Measurements from ENCODE around the gene SYT7. TPM values are rescaled to one million over a fixed set of nuclear protein-coding genes. Genes with fewer than 3 reads are reported as not detected.
A peak's percentile ranks its signal among the peaks of the same experiment; 100 is the strongest.

Gene SYT7
- total and polyA plus RNA-seq, 2 of the 4 experiments (the other 2 are of a cell fraction): under 0.01 to 0.19 TPM

- Histone ChIP-seq H3K4ac (ENCODE audit: low read depth, low read length) (no peak overlapping the region), H4K8ac (ENCODE audit: low read depth in 2 of 2, low read length in 2 of 2) (no peak overlapping the region), H2BK15ac (ENCODE audit: low read depth, low read length) (no peak overlapping the region), H3K79me1 (ENCODE audit: low read depth in 1 of 2, low read length in 2 of 2) (no peaks in the 10 kb centered on the region), H3K18ac (ENCODE audit: low read depth, low read length) (no peak overlapping the region), H3K27ac (ENCODE audit: insufficient read depth, low read length) (no peak overlapping the region), H3K4me1 (ENCODE audit: control insufficient read depth, insufficient read depth, low read length) (peaks cover 2% of the 10 kb centered on the region; the same call in 1 of the 2 replicates), H3K4me3 (ENCODE audit: insufficient read depth, low read depth, low read length) (no peak overlapping the region), H3K9me3 (ENCODE audit: control insufficient read depth, insufficient read depth, low read length) (no peaks in the 10 kb centered on the region), H4K5ac (ENCODE audit: low read depth, low read length) (no peak overlapping the region), H4K20me1 (ENCODE audit: insufficient read depth, low read length) (0 out of 2 replicates have a peak, but pooled peaks cover 7% of the 10 kb centered on the region), H4K91ac (ENCODE audit: insufficient read depth, low read depth, low read length) (no peak overlapping the region), H2AK5ac (ENCODE audit: low read depth, low read length) (no peak overlapping the region), H3K36me3 (ENCODE audit: control insufficient read depth, insufficient read depth, low read length) (no peaks in the 10 kb centered on the region), H3K23ac (ENCODE audit: low read depth, low read length) (no peak overlapping the region), H2BK5ac (ENCODE audit: low read depth, low read length, poor library complexity, severe bottlenecking) (no peak overlapping the region), H3K14ac (replicated peaks; ENCODE audit: low read depth, low read length) (no peak overlapping the region), H2BK120ac (ENCODE audit: low read depth, low read length) (no peak overlapping the region), H2AFZ (replicated peaks; ENCODE audit: low read length, poor library complexity) (peak overlapping the region; percentile 29), H2BK20ac (ENCODE audit: low read depth, low read length) (no peak overlapping the region), H2AK9ac (replicated peaks; ENCODE audit: low read depth, low read length, poor library complexity) (no peak overlapping the region), H3K9me1 (ENCODE audit: insufficient read depth, low read length) (no peaks in the 10 kb centered on the region; the same call in 1 of the 2 replicates), H3K56ac (ENCODE audit: extremely low read depth, insufficient read depth, low read length) (no peak overlapping the region), H3K27me3 (ENCODE audit: control insufficient read depth, insufficient read depth, low read length) (peaks cover 71% of the 10 kb centered on the region), H3K9ac (ENCODE audit: low read depth, low read length) (no peak overlapping the region), H3K4me2 (ENCODE audit: low read depth, low read length) (no peak overlapping the region)
- intact Hi-C loops (cut with micrococcal nuclease) (loop anchor here (10.0 kb wide), 1 partner anchor 146 kb away; no protein-coding TSS in a partner anchor), in situ Hi-C loops (cut with MboI; ENCODE audit: low sequenced_read_pairs) (loop anchor here (5.0 kb wide), 1 partner anchor 39 kb away; no protein-coding TSS in a partner anchor), dilution Hi-C loops (cut with HindIII; ENCODE audit: low sequenced_read_pairs, unreplicated experiment) (no loop called here)
- BruUV-seq (replicated peaks): no TSS peak
- WGBS, 2 experiments (ENCODE audit: extremely low coverage in 2 of 2, insufficient read length in 1 of 2): 12% methylated on average over 5 of the region's 10 CpGs; no CpG with 5 or more reads in 1 of the 2 experiments
- ATAC-seq (ENCODE audit: low read depth) (no peak; the same call in 1 of the 2 replicates), DNase-seq (peak; percentile 42)
- ChIA-PET CTCF (no interaction called here), POLR2A (ENCODE audit: unreplicated experiment) (no interaction called here)
- TF ChIP-seq ELK1 (IDR thresholded peaks at IDR 0.05; ENCODE audit: borderline replicate concordance, low read depth, low read length) (no peak), POLR2A (IDR thresholded peaks at IDR 0.05; ENCODE audit: low read depth, low read length) (no peak), MAFK (IDR thresholded peaks at IDR 0.05; ENCODE audit: low read depth, low read length) (no peak), BHLHE40 (IDR thresholded peaks at IDR 0.05; ENCODE audit: low read depth, low read length) (no peak), CTCF (conservative IDR thresholded peaks at IDR 0.05; ENCODE audit: low read depth, low read length) (no peak), SMC3 (IDR thresholded peaks at IDR 0.05; ENCODE audit: low read depth, low read length) (no peak), FOS (IDR thresholded peaks at IDR 0.05; ENCODE audit: low read depth, low read length) (no peak), CHD1 (IDR thresholded peaks at IDR 0.05; ENCODE audit: low read depth, low read length) (no peak), RAD21 (IDR thresholded peaks at IDR 0.05; ENCODE audit: low read length) (no peak)
These were observed 7.9 kb upstream of the SYT7 start for GRCh38 chr11:61588728-61589191.

Measured in IMR-90 (cell line).